K562 (cell line): ENCODE data around the gene ATAD3C. TPM values are rescaled to one million over a fixed set of nuclear protein-coding genes. Genes with fewer than 3 reads are reported as not detected.

Experiments used
- CC2D1A ChIP-seq: fragments of 450-650 bp; IDR thresholded peaks from 2 replicates; pipeline ENCODE4 v1.6.1; 2017; ENCODE audit warnings: mild to moderate bottlenecking
- ETS1 ChIP-seq: conservative IDR thresholded peaks from 2 replicates; pipeline ENCODE4 v1.6.1; 2011; ENCODE audit warnings: low read depth, mild to moderate bottlenecking, low read length; ENCODE audit not compliant: control insufficient read depth
- SMARCA4 ChIP-seq: fragments of 450-650 bp; IDR thresholded peaks from 2 replicates; pipeline ENCODE4 v1.6.1; 2016
- TEAD4 ChIP-seq, 2 experiments: sonication (generic) in 1 of 2; formaldehyde crosslinking in 1 of 2; IDR thresholded peaks; 2 replicates each; pipeline versions ENCODE4 v1.6.1 to v1.8.0; 2012 to 2022; ENCODE audit warnings: borderline replicate concordance in 1 of 2, inconsistent platforms in 1 of 2, low read length in 1 of 2, mild to moderate bottlenecking in 1 of 2, missing genetic modification reagents in 1 of 2
- XRCC3 ChIP-seq: fragments of 450-650 bp; IDR thresholded peaks from 2 replicates; pipeline ENCODE4 v1.6.1; 2017; ENCODE audit warnings: mild to moderate bottlenecking, moderate library complexity
- ZBTB40 ChIP-seq, 2 experiments: fragments of 450-650 bp in 1 of 2; sonication (generic) in 1 of 2; formaldehyde crosslinking in 1 of 2; IDR thresholded peaks; 2 replicates each; pipeline versions ENCODE4 v1.7.1 to v1.9.0; 2016 to 2022; ENCODE audit warnings: inconsistent platforms in 1 of 2, mild to moderate bottlenecking in 1 of 2, missing genetic modification reagents in 1 of 2
- ZHX1 ChIP-seq: fragments of 150-350 bp; conservative IDR thresholded peaks from 2 replicates; pipeline ENCODE4 v1.6.1; 2014; ENCODE audit warnings: low read length
- ZNF707 ChIP-seq: fragments of 250-450 bp; sonication (Bioruptor Pico); conservative IDR thresholded peaks from 2 replicates; pipeline ENCODE4 v1.8.0; 2022; ENCODE audit warnings: inconsistent platforms, mild to moderate bottlenecking, moderate library complexity
- polyA plus RNA-seq, 8 experiments: library from polyadenylated mRNA; depleted of rRNA in 4 of 8; stranded (reverse) in 5 of 8; unstranded in 3 of 8; fragments of >200 nt; fragmentation: Nextera tagmentation in 2 of 8; fragmentation: Illumina TruSeq in 1 of 8; extraction: Ambion mirVana in 2 of 8; extraction: Trizol in 1 of 8; gene quantifications; 2 replicates each; pipeline versions ENCODE4 v1.2.1 to v1.2.3, GENCODE V29; 2011 to 2014; ENCODE audit warnings: inconsistent platforms in 1 of 8, missing spikeins in 1 of 8
- total RNA-seq, 7 experiments: library from RNA; depleted of rRNA in 6 of 7; stranded (reverse); fragments of >200 nt in 6 of 7; fragmentation: Illumina TruSeq in 2 of 7; extraction: Trizol in 2 of 7; gene quantifications; 2 replicates each; pipeline versions ENCODE4 v1.2.1 to v1.2.3, GENCODE V29; 2011 to 2021; ENCODE audit warnings: low replicate concordance in 1 of 7
- TF ChIP-seq, protein P1 (sequence below): sonication (generic); formaldehyde crosslinking; IDR thresholded peaks from 2 replicates; pipeline ENCODE4 v1.5.0; 2020; ENCODE audit warnings: missing genetic modification reagents

Gene ATAD3C
- total and polyA plus RNA-seq, 9 of the 15 experiments (the other 6 are each of a cell fraction or from before 2014, with no cell fraction given): 0.03 to 0.18 TPM; not detected in 7

GRCh38 chr1:1441002-1441888 lies 8.2 kb upstream of the ATAD3C start (continued):
- TF ChIP-seq ZHX1 (0 out of 2 replicates have a peak, but pooled peaks have one; percentile 37), TEAD4 (IDR thresholded peaks at IDR 0.05; ENCODE audit: low read length) (no peak), TEAD4 (CRISPR knock-in tag; IDR thresholded peaks at IDR 0.05; ENCODE audit: borderline replicate concordance) (peak; percentile 63; the same call in 1 of the 2 replicates), ZNF707 (CRISPR knock-in tag) (no peak), CC2D1A (no peak; the same call in 1 of the 2 replicates), SMARCA4 (no peak), ZBTB40 (IDR thresholded peaks at IDR 0.05) (no peak), ZBTB40 (CRISPR knock-in tag; IDR thresholded peaks at IDR 0.05) (no peak), ETS1 (no peak), XRCC3 (no peak)
- TF ChIP-seq, protein P1, sequence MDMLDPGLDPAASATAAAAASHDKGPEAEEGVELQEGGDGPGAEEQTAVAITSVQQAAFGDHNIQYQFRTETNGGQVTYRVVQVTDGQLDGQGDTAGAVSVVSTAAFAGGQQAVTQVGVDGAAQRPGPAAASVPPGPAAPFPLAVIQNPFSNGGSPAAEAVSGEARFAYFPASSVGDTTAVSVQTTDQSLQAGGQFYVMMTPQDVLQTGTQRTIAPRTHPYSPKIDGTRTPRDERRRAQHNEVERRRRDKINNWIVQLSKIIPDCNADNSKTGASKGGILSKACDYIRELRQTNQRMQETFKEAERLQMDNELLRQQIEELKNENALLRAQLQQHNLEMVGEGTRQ (CRISPR knock-in tag): peak; percentile 11
